Smooth muscle cell (in vitro differentiated cells): ENCODE data around the gene P3H4. TPM values are rescaled to one million over a fixed set of nuclear protein-coding genes. Genes with fewer than 3 reads are reported as not detected.

Source experiments
- DNase-seq: peaks from one replicate; lab custom pipeline; 2025; ENCODE audit not compliant: unreplicated experiment; lab: John Stamatoyannopoulos, UW
- H2AFZ ChIP-seq: fragments of 200-600 bp; sonication (generic); 2 replicates; pipeline ENCODE4 v1.6.0; 2016; ENCODE audit warnings: antibody characterized with exemption, low read depth, mild to moderate bottlenecking
- H3F3A ChIP-seq: fragments of 200-600 bp; sonication (generic); 2 replicates; pipeline ENCODE4 v1.6.0; 2017; ENCODE audit warnings: antibody characterized with exemption, low read depth
- H3K27ac ChIP-seq: fragments of 200-600 bp; sonication (generic); 2 replicates; pipeline ENCODE4 v1.5.1; 2016; ENCODE audit warnings: low read depth, mild to moderate bottlenecking
- H3K27me3 ChIP-seq: fragments of 200-600 bp; sonication (generic); 2 replicates; pipeline ENCODE4 v1.6.1; 2016; ENCODE audit warnings: low read depth, mild to moderate bottlenecking
- H3K36me3 ChIP-seq: fragments of 200-600 bp; sonication (generic); 2 replicates; pipeline ENCODE4 v1.5.1; 2016; ENCODE audit warnings: low read depth
- H3K4me1 ChIP-seq: fragments of 200-600 bp; sonication (generic); 2 replicates; pipeline ENCODE4 v1.5.1; 2016; ENCODE audit warnings: low read depth
- H3K4me2 ChIP-seq: fragments of 200-600 bp; sonication (generic); 2 replicates; pipeline ENCODE4 v1.6.0; 2016; ENCODE audit warnings: mild to moderate bottlenecking
- H3K4me3 ChIP-seq: fragments of 200-600 bp; sonication (generic); 2 replicates; pipeline ENCODE4 v1.5.1; 2016; ENCODE audit warnings: mild to moderate bottlenecking
- H3K79me2 ChIP-seq: fragments of 200-600 bp; sonication (generic); 2 replicates; pipeline ENCODE4 v1.6.0; 2016; ENCODE audit warnings: low read depth, mild to moderate bottlenecking
- H3K9ac ChIP-seq: fragments of 200-600 bp; sonication (generic); 2 replicates; pipeline ENCODE4 v1.6.0; 2016; ENCODE audit warnings: low read depth
- H3K9me3 ChIP-seq: fragments of 200-600 bp; sonication (generic); replicated peaks from 2 replicates; pipeline ENCODE4 v1.5.1; 2016; ENCODE audit warnings: low read depth
- H4K20me1 ChIP-seq: fragments of 200-600 bp; sonication (generic); 2 replicates; pipeline ENCODE4 v1.6.0; 2016; ENCODE audit warnings: low read depth
- WGBS: methylation state at CpG from one replicate; pipeline ENCODE4 v1.1.7; 2016; ENCODE audit warnings: low lambda C conversion rate; 5-methylcytosine and 5-hydroxymethylcytosine counted together
- polyA plus RNA-seq: library from polyadenylated mRNA; unstranded; fragments of >200 nt; fragmentation: Nextera tagmentation; extraction: Ambion mirVana; gene quantifications from 2 replicates; pipeline ENCODE4 v1.2.1, GENCODE V29; 2016
- total RNA-seq: library from RNA; depleted of rRNA; stranded (reverse); fragments of >200 nt; gene quantifications from 2 replicates; pipeline ENCODE4 v1.2.3, GENCODE V29; 2014
- TF ChIP-seq, protein P1 (sequence below): fragments of 200-600 bp; sonication (generic); IDR thresholded peaks from 2 replicates; pipeline ENCODE4 v1.5.1; 2017; ENCODE audit warnings: borderline replicate concordance, mild to moderate bottlenecking, antibody characterized with exemption; ENCODE audit not compliant: insufficient read depth, poor library complexity, severe bottlenecking

Gene P3H4
- total and polyA plus RNA-seq, 2 experiments from 2014 or later = 98.6 to 186 TPM

DNA sequence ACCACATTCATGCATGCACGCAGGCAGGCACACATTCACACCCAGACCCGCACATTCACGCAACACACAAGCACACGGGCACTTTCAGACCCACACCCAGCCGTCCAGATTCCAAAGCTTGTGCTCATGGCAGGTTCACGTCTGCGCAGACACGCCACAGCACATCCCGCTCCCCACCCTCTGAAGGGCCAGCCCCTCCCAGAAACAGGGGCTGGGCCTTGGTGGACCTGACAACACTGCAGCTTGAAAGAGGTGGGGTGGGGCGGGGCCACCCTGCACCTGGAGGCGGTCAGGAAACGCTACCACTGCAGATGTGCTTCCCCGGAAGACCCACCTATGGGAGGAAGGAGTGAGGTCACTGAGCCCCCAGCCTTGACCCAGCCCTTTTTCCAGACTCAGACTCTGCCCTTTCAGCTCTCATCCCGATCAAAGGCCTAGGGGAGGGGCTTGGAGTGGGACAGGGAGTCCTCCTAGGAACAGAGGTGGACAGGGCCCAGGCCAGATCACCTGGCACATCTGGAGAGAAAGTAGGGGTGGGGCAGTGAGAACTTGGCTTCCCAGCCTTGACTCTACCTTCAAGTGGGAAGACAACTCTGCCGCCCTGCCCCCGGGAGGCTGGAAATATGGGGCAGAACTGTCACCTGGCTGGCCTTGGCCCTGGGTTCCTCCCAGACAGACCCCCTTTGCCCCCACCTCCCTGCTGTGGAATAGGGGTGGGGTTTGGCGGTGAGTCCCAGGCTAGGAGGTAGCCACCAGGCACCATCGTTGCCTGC is 11.0 kb downstream of the P3H4 start:
- H3K79me2 ChIP-seq = no peaks in the 10 kb centered on the region
- TF ChIP-seq, protein P1, sequence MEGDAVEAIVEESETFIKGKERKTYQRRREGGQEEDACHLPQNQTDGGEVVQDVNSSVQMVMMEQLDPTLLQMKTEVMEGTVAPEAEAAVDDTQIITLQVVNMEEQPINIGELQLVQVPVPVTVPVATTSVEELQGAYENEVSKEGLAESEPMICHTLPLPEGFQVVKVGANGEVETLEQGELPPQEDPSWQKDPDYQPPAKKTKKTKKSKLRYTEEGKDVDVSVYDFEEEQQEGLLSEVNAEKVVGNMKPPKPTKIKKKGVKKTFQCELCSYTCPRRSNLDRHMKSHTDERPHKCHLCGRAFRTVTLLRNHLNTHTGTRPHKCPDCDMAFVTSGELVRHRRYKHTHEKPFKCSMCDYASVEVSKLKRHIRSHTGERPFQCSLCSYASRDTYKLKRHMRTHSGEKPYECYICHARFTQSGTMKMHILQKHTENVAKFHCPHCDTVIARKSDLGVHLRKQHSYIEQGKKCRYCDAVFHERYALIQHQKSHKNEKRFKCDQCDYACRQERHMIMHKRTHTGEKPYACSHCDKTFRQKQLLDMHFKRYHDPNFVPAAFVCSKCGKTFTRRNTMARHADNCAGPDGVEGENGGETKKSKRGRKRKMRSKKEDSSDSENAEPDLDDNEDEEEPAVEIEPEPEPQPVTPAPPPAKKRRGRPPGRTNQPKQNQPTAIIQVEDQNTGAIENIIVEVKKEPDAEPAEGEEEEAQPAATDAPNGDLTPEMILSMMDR = no peak
- 13% methylated on average over 18 of the region's 18 CpGs for WGBS
- no peak for DNase-seq
- H3F3A ChIP-seq = peaks cover 19% of the 10 kb centered on the region
- H3K4me1 ChIP-seq = peaks cover 10% of the 10 kb centered on the region
- peaks cover 13% of the 10 kb centered on the region for H4K20me1 ChIP-seq
- no peaks in the 10 kb centered on the region for H3K27me3 ChIP-seq
- peak overlapping the region; percentile 0 for H3K4me3 ChIP-seq
- H3K9me3 ChIP-seq = no peaks in the 10 kb centered on the region
- no peak overlapping the region for H2AFZ ChIP-seq
- H3K27ac ChIP-seq = peak overlapping the region; percentile 77
- H3K9ac ChIP-seq = peak overlapping the region; percentile 13
- H3K4me2 ChIP-seq = peak overlapping the region; percentile 83
- H3K36me3 ChIP-seq = no peaks in the 10 kb centered on the region

DNA sequence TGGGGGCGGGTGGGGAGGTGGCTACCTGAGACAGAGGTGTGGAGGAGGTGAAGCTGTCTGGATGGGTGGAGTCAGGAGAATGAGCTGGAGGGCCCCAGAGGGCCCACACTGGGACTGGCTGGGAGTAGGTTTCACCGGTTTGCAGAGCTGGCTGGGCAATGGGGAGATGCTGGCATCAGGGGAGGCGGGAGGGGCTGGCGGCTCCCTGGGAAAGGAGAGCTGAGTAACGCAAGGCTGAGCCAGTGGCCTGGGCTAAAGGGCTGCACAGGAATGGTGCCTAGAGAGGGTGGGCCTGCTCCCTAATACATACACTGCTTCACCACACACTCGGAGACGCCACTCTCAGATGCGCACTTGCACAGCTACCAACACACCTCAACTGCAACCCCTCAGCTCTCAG is 12.4 kb downstream of the P3H4 start:
- Histone ChIP-seq H3K27ac (peak overlapping the region; percentile 77), H3K4me3 (no peak overlapping the region), H3K4me1 (peaks cover 18% of the 10 kb centered on the region), H4K20me1 (peaks cover 11% of the 10 kb centered on the region), H3K79me2 (no peaks in the 10 kb centered on the region), H3K9me3 (no peaks in the 10 kb centered on the region), H3K9ac (no peak overlapping the region), H3K4me2 (no peak overlapping the region), H3K27me3 (no peaks in the 10 kb centered on the region), H2AFZ (no peak overlapping the region), H3F3A (peaks cover 16% of the 10 kb centered on the region), H3K36me3 (no peaks in the 10 kb centered on the region)
- TF ChIP-seq, protein P1 = no peak
- no peak for DNase-seq
- 81% methylated on average over 8 of the region's 8 CpGs for WGBS

DNA sequence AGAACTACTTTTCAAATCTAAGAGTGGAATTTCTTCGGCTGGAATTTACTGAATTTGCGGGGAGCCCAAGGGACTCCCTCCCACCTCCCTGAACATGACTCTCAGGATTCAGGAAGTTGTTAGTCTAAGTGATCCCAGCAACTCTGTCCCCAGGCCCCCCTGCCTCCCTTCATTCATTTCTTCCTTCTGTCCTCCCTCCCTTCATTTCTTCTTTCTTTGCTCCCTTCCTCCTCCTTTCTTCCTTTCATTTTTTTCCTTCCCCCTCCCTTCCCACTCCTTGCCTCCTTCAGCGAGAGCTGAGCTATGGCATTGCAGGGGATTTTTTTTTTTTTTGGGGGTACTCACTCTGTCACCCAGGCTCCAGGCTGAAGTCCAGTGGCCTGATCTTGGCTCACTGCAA is 14.4 kb downstream of the P3H4 start:
- Histone ChIP-seq H3K36me3 (no peaks in the 10 kb centered on the region), H3K79me2 (no peaks in the 10 kb centered on the region), H3K4me1 (peaks cover 29% of the 10 kb centered on the region), H3K9me3 (no peaks in the 10 kb centered on the region), H3K27ac (no peak overlapping the region), H3K4me2 (no peak overlapping the region), H2AFZ (no peak overlapping the region), H4K20me1 (peaks cover 4% of the 10 kb centered on the region), H3K9ac (no peak overlapping the region), H3K27me3 (no peaks in the 10 kb centered on the region), H3K4me3 (no peak overlapping the region), H3F3A (peaks cover 11% of the 10 kb centered on the region)
- 83% methylated on average over 3 of the region's 3 CpGs for WGBS
- DNase-seq = no peak
- TF ChIP-seq, protein P1 = no peak
